Panc1 (cell line): ENCODE results near the gene RPL4.

Experiments
- CTCF ChIP-seq: fragments of 450-650 bp; IDR thresholded peaks from 2 replicates; pipeline ENCODE4 v1.5.1; 2017; ENCODE audit warnings: mild to moderate bottlenecking
- POLR2AphosphoS5 ChIP-seq: IDR thresholded peaks from 2 replicates; pipeline ENCODE4 v1.6.1; 2012; ENCODE audit warnings: mild to moderate bottlenecking, low read depth, low read length, moderate library complexity
- REST ChIP-seq, 2 experiments: IDR thresholded peaks; 2 replicates each; pipeline ENCODE4 v1.6.1; 2011 to 2012; ENCODE audit warnings: low read depth in 2 of 2, control low read depth in 1 of 2, low read length in 1 of 2, mild to moderate bottlenecking in 1 of 2, moderate library complexity in 1 of 2; ENCODE audit not compliant: insufficient read depth in 1 of 2
- SIN3A ChIP-seq: IDR thresholded peaks from 2 replicates; pipeline ENCODE4 v1.6.1; 2012; ENCODE audit warnings: low read depth, mild to moderate bottlenecking, low read length, moderate library complexity, borderline replicate concordance; ENCODE audit not compliant: insufficient read depth
- TCF7L2 ChIP-seq: IDR thresholded peaks from 2 replicates; pipeline ENCODE4 v1.6.1; 2011; ENCODE audit warnings: mild to moderate bottlenecking, low read depth, low read length, inconsistent platforms

- TF ChIP-seq CTCF (no peak), POLR2AphosphoS5 (no peak), TCF7L2 (no peak), SIN3A (no peak), REST (IDR thresholded peaks at IDR 0.05; ENCODE audit: insufficient read depth in 1 of 2, low read depth in 2 of 2, low read length in 1 of 2) (no peak)
Observed at GRCh38 chr15:66462627-66463026, 42.0 kb downstream of the RPL4 start.
